Limb (tissue), 2 donors: ENCODE measurements around the gene FAM24A.
A peak's percentile ranks its signal among the peaks of the same experiment; 100 is the strongest.

Experiments used
- DNase-seq, 2 donors: peaks; one replicate each; pipeline ENCODE4 v3.0.0-alpha.2; 2016; ENCODE audit errors: extremely low spot score in 2 of 2

Gene FAM24A

GRCh38 chr10:122930140-122930539 lies 19.7 kb downstream of the FAM24A start:
- no peak for DNase-seq

- DNase-seq: no peak
Observed at GRCh38 chr10:122931088-122931906, 20.9 kb downstream of the FAM24A start.

GRCh38 chr10:122939133-122939855 lies 28.9 kb downstream of the FAM24A start:
- no peak for DNase-seq

- DNase-seq: peak in 1 of 2 donors; percentile 7
Observed at GRCh38 chr10:122939856-122940543, 29.6 kb downstream of the FAM24A start.

GRCh38 chr10:122949296-122949695 lies 38.9 kb downstream of the FAM24A start:
- no peak for DNase-seq

GRCh38 chr10:122953902-122954730 lies 43.7 kb downstream of the FAM24A start, which contains the start of gene C10orf88:
Gene C10orf88, minus strand, starts transcription at chr10:122954227. Its CDS starts 49 bp downstream, at chr10:122954178.
- DNase-seq: peak; percentile 98 to 99

- DNase-seq: no peak
Observed at GRCh38 chr10:122954731-122955050, 44.3 kb downstream of the FAM24A start.

GRCh38 chr10:122955892-122956291 lies 45.5 kb downstream of the FAM24A start:
- DNase-seq: no peak

- DNase-seq: no peak
Observed at GRCh38 chr10:122957474-122957873, 47.1 kb downstream of the FAM24A start.

GRCh38 chr10:122962405-122962804 lies 52.0 kb downstream of the FAM24A start:
- DNase-seq: no peak
